OCI-LY3 (cell line): ENCODE data around the gene ANKRD27.
"Not testable (repeated sequence)": the region's sequence is repeated elsewhere in the genome, so short reads cannot be mapped to it uniquely, and the experiment has no call there.

Source experiments
- H2AFZ ChIP-seq: fragments of 200-600, 300-600 bp; shearing (Covaris generic); 2 replicates; pipeline ENCODE4 v1.6.0; 2014; ENCODE audit warnings: antibody characterized with exemption, low read depth, low read length
- H3K27ac ChIP-seq: fragments of 200-600, 300-600 bp; sonication (generic); 2 replicates; pipeline ENCODE4 v1.5.1; 2014; ENCODE audit warnings: mild to moderate bottlenecking, low read length, moderate library complexity, mixed read lengths
- H3K27me3 ChIP-seq: fragments of 200-600, 300-600 bp; sonication (generic); 2 replicates; pipeline ENCODE4 v1.6.1; 2014; ENCODE audit warnings: low read depth, low read length, mixed read lengths
- H3K36me3 ChIP-seq: fragments of 200-600, 300-600 bp; sonication (generic); replicated peaks from 2 replicates; pipeline ENCODE3; 2014; ENCODE audit warnings: low read depth, low read length, mixed read lengths
- H3K4me1 ChIP-seq: fragments of 300-600, 200-600 bp; sonication (generic); 2 replicates; pipeline ENCODE4 v1.6.1; 2014; ENCODE audit warnings: low read length, mixed read lengths
- H3K4me2 ChIP-seq: fragments of 200-600, 300-600 bp; sonication (generic); 2 replicates; pipeline ENCODE4 v1.6.1; 2014; ENCODE audit warnings: low read length, mixed read lengths
- H3K4me3 ChIP-seq: fragments of 300-600, 200-600 bp; sonication (generic); 2 replicates; pipeline ENCODE4 v1.5.1; 2014; ENCODE audit warnings: antibody characterized with exemption, mild to moderate bottlenecking, low read length, moderate library complexity
- H3K79me2 ChIP-seq: fragments of 300-600, 200-600 bp; shearing (Covaris generic); 2 replicates; pipeline ENCODE4 v1.6.1; 2014; ENCODE audit warnings: mild to moderate bottlenecking, low read length, mixed read lengths
- H3K9ac ChIP-seq: fragments of 300-600, 200-600 bp; shearing (Covaris generic); 2 replicates; pipeline ENCODE4 v1.6.0; 2014; ENCODE audit warnings: mild to moderate bottlenecking, low read length, moderate library complexity
- H3K9me3 ChIP-seq: fragments of 200-600, 300-600 bp; shearing (Covaris generic); 2 replicates; pipeline ENCODE4 v1.6.1; 2014; ENCODE audit warnings: low read length, mixed read lengths; ENCODE audit not compliant: insufficient read depth
- H4K20me1 ChIP-seq: fragments of 200-600, 300-600 bp; sonication (generic); 2 replicates; pipeline ENCODE4 v1.6.1; 2016; ENCODE audit warnings: low read length, mixed read lengths; ENCODE audit not compliant: insufficient read depth
- EZH2phosphoT487 ChIP-seq: fragments of 200-600 bp; shearing (Covaris generic); IDR thresholded peaks from 2 replicates; pipeline ENCODE4 v1.6.1; 2018; ENCODE audit warnings: antibody characterized with exemption, mixed run types, low read depth
- TF ChIP-seq, protein P1 (sequence below): fragments of 200-600, 300-600 bp; sonication (generic); IDR thresholded peaks from 2 replicates; pipeline ENCODE4 v1.5.1; 2014; ENCODE audit warnings: antibody characterized with exemption, low read length, low read depth

ANKRD27 gene

DNA sequence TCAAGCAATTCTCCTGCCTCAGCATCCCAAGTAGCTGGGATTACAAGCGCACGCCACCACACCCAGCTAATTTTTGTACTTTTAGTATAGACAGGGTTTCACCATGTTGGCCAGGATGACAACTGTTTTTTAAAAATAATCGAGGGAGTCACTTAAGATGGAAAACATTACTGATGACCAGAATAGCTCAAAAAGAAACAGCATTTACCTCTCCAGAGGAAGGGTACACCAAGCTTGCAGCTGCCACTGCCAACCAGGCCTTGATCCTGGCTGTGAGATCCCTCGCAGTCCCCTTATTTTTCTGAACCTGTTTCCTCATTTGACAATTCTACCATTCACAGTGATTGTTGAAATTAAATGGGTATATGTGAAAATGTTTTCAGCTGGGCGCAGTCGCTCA is 79.5 kb downstream of the ANKRD27 start:
- Histone ChIP-seq H3K4me3 (no peak overlapping the region), H4K20me1 (no peaks in the 10 kb centered on the region), H3K9ac (no peak overlapping the region), H3K9me3 (no peaks in the 10 kb centered on the region), H3K27ac (no peak overlapping the region), H2AFZ (no peak overlapping the region), H3K27me3 (no peaks in the 10 kb centered on the region), H3K36me3 (peaks cover 56% of the 10 kb centered on the region), H3K4me1 (no peaks in the 10 kb centered on the region), H3K79me2 (no peaks in the 10 kb centered on the region), H3K4me2 (no peak overlapping the region)
- no peak for TF ChIP-seq EZH2phosphoT487
- TF ChIP-seq, protein P1, sequence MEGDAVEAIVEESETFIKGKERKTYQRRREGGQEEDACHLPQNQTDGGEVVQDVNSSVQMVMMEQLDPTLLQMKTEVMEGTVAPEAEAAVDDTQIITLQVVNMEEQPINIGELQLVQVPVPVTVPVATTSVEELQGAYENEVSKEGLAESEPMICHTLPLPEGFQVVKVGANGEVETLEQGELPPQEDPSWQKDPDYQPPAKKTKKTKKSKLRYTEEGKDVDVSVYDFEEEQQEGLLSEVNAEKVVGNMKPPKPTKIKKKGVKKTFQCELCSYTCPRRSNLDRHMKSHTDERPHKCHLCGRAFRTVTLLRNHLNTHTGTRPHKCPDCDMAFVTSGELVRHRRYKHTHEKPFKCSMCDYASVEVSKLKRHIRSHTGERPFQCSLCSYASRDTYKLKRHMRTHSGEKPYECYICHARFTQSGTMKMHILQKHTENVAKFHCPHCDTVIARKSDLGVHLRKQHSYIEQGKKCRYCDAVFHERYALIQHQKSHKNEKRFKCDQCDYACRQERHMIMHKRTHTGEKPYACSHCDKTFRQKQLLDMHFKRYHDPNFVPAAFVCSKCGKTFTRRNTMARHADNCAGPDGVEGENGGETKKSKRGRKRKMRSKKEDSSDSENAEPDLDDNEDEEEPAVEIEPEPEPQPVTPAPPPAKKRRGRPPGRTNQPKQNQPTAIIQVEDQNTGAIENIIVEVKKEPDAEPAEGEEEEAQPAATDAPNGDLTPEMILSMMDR: no peak

DNA sequence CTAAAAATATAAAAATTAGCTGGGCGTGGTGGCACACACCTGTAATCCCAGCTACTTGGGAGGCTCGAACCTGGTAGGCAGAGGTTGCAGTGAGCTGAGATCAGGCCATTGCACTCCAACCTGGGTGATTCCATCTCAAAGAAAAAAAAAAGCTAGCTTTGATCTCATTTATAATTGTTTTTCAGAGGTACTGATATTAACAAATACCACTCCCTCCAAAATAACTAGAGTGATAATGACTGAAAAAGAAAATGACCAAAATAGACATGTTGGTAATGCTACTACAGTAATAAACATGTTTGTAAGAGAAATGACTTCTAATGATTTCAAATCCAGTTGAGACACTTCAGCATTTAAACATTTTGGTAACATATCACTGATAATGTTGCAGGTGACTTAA is 81.0 kb downstream of the ANKRD27 start:
- no peak overlapping the region for H3K4me3 ChIP-seq

DNA sequence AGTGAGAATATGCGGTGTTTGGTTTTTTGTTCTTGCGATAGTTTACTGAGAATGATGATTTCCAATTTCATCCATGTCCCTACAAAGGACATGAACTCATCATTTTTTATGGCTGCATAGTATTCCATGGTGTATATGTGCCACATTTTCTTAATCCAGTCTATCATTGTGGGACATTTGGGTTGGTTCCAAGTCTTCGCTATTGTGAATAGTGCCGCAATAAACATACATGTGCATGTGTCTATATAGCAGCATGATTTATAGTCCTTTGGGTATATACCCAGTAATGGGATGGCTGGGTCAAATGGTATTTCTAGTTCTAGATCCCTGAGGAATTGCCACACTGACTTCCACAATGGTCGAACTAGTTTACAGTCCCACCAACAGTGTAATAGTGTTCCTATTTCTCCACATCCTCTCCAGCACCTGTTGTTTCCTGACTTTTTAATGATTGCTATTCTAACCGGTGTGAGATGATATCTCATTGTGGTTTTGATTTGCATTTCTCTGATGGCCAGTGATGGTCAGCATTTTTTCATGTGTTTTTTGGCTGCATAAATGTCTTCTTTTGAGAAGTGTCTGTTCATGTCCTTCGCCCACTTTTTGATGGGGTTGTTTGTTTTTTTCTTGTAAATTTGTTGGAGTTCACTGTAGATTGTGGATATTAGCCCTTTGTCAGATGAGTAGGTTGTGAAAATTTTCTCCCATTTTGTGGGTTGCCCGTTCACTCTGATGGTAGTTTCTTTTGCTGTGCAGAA is 87.1 kb downstream of the ANKRD27 start:
- H3K27me3 ChIP-seq, H3K4me1 ChIP-seq, H3K4me2 ChIP-seq, H3K9ac ChIP-seq, H2AFZ ChIP-seq, H3K4me3 ChIP-seq, H3K27ac ChIP-seq, H3K9me3 ChIP-seq, H4K20me1 ChIP-seq: not testable (repeated sequence)
- peaks cover 17% of the 10 kb centered on the region for H3K79me2 ChIP-seq
- peaks cover 38% of the 10 kb centered on the region for H3K36me3 ChIP-seq

More for the DNA sequence above, 81.0 kb downstream of the ANKRD27 start:
- H4K20me1 ChIP-seq: no peaks in the 10 kb centered on the region
- H3K9ac ChIP-seq: no peak overlapping the region
- TF ChIP-seq, protein P1: no peak
- no peak for TF ChIP-seq EZH2phosphoT487
- H3K36me3 ChIP-seq: peaks cover 50% of the 10 kb centered on the region
- H2AFZ ChIP-seq: no peak overlapping the region
- H3K27ac ChIP-seq: no peak overlapping the region
- H3K4me2 ChIP-seq: no peak overlapping the region
- H3K4me1 ChIP-seq: no peaks in the 10 kb centered on the region
- no peaks in the 10 kb centered on the region for H3K9me3 ChIP-seq
- no peaks in the 10 kb centered on the region for H3K79me2 ChIP-seq
- no peaks in the 10 kb centered on the region for H3K27me3 ChIP-seq

- TF ChIP-seq, protein P1: no peak
- TF ChIP-seq EZH2phosphoT487: no peak
- peak overlapping the region; percentile 87 for H3K4me3 ChIP-seq
- H3K27ac ChIP-seq: peak overlapping the region; percentile 37
- peaks cover 39% of the 10 kb centered on the region for H3K36me3 ChIP-seq
- peaks cover 37% of the 10 kb centered on the region for H3K79me2 ChIP-seq
- H2AFZ ChIP-seq: no peak overlapping the region; the same call in 1 of the 2 replicates
- 0 out of 2 replicates have a peak, but pooled peaks cover 4% of the 10 kb centered on the region for H4K20me1 ChIP-seq
- peak overlapping the region; percentile 90 for H3K9ac ChIP-seq
- peaks cover 5% of the 10 kb centered on the region; the same call in 1 of the 2 replicates for H3K27me3 ChIP-seq
- H3K4me2 ChIP-seq: peak overlapping the region; percentile 75
- H3K9me3 ChIP-seq: no peaks in the 10 kb centered on the region
- H3K4me1 ChIP-seq: peaks cover 11% of the 10 kb centered on the region
Observed at GRCh38 chr19:32581705-32582179, 93.2 kb downstream of the ANKRD27 start.
